ENCODE data around the gene GRK5.

The GRK5 gene

DNA sequence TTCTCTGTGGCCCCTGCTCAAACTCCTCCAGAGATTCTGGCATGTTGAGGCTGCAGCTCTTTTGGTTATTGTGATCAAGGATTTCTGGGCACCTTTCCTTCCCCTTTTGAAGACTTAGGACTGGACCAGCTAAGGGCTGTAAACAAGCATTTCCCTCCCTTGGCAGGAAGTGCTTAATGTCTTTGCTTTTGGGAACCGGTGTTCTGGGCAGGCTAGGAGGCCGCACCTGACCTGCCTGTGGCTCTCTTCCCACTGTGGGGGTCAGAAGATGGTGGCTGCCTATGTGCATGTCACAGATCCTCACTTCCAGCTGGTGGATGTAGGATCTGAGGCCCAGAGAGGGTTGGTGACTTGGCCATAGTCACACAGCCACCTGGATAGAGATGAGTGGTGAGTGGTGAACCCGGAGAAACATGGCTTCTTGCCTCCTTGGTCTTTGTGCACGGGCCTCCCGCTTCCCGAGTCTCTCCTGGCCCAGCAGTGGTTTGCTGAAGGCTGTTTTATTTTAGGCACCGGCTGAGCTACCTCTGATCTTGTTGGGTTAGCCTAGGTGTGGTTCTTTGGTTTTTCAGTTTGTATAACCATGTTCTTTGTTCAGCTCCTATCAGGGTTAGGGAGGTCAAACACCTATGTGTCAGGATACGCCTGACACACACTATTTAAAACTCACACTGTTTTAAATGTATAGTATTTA lies 82.0 kb downstream of the GRK5 start:
- DNase-seq (ENCODE audit: low spot score in 2 of 2): no peak
- Mint-ChIP-seq H3K4me1 (peaks cover 69% of the 10 kb centered on the region), H3K9me3 (no peaks in the 10 kb centered on the region), H3K27ac (ENCODE audit: low read depth) (peak overlapping the region; percentile 25), H3K36me3 (ENCODE audit: insufficient read depth) (peaks cover 2% of the 10 kb centered on the region), H3K4me3 (no peak overlapping the region), H3K27me3 (no peaks in the 10 kb centered on the region)
- no peak for ATAC-seq (replicated peaks; ENCODE audit: extremely low read depth, poor library complexity, severe bottlenecking)

DNA sequence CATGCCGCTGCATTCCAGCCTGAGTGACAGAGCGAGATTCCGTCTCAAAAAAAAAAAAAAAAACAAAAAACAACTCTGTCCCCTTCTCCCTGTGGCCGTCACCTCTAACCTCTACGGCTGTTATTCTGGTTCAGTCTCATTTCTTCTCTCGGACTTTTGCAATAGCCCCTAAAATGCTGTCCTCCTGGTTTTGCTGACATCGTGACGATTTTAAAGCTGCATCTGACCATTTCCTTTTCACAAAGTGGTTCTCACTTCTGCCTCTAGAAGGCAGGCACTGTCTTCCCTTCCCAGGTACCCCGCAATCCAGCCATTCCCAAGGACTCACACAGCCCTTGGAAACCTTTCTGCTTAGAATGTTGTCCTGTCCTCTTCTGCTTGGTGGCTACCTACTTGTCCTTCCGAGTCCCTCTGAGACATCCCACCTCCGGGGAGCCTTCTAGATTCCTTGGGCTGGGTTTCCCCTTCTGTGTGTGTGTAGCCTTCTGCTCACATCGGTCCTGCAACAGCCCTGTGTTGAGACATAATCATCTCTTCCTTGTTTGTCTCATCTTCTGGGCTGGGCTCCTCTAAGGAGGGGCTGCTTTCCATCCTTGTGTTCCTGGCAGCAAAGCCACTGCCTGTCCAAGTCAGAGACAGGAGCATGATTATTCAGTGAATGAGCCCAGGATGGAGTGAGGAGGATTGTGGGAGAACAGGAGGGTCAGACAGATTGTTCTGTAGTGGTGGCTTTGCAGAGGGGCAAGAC lies 83.1 kb downstream of the GRK5 start:
- no peaks in the 10 kb centered on the region for H3K27me3 Mint-ChIP-seq
- H3K36me3 Mint-ChIP-seq (ENCODE audit: insufficient read depth): peaks cover 2% of the 10 kb centered on the region
- no peak overlapping the region for H3K4me3 Mint-ChIP-seq
- no peaks in the 10 kb centered on the region for H3K9me3 Mint-ChIP-seq
- peaks cover 57% of the 10 kb centered on the region for H3K4me1 Mint-ChIP-seq
- ATAC-seq (replicated peaks; ENCODE audit: extremely low read depth, poor library complexity, severe bottlenecking) (no peak), DNase-seq (ENCODE audit: low spot score in 2 of 2) (no peak)
- peak overlapping the region; percentile 68 for H3K27ac Mint-ChIP-seq (ENCODE audit: low read depth)

DNA sequence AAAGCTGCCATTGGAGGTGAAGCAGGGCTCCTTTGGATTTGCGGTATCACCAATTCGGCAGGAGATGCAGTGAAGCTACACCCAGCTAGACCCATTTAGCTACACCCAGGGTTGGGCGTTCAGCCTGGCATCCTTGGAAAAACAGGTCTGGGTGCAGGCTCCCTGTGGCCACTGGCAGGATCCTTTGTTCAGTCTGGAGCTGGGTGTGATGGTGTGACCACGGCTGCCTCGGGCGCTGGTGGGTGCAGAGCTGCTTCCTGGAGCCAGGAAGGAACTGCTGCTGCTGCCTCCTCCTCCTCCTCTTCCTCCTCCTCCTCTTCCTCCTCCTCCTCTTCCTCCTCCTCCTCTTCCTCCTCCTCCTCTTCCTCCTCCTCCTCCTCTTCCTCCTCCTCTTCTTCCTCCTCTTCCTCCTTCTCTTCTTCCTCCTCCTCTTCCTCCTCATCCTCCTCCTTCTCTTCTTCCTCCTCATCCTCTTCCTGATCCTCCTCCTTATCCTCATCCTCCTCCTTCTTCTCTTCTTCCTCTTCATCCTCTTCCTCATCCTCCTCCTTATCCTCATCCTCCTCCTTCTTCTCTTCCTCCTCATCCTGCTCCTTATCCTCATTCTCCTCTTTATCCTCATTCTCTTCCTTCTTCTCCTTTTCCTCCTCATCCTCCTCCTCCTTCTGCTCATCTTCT lies 84.0 kb downstream of the GRK5 start:
- DNase-seq (ENCODE audit: low spot score in 2 of 2): no peak
- Mint-ChIP-seq H3K36me3 (ENCODE audit: insufficient read depth) (peaks cover 2% of the 10 kb centered on the region), H3K4me3 (no peak overlapping the region), H3K27ac (ENCODE audit: low read depth) (peak overlapping the region; percentile 68), H3K4me1 (peaks cover 52% of the 10 kb centered on the region), H3K27me3 (no peaks in the 10 kb centered on the region), H3K9me3 (no peaks in the 10 kb centered on the region)
- no peak for ATAC-seq (replicated peaks; ENCODE audit: extremely low read depth, poor library complexity, severe bottlenecking)

DNA sequence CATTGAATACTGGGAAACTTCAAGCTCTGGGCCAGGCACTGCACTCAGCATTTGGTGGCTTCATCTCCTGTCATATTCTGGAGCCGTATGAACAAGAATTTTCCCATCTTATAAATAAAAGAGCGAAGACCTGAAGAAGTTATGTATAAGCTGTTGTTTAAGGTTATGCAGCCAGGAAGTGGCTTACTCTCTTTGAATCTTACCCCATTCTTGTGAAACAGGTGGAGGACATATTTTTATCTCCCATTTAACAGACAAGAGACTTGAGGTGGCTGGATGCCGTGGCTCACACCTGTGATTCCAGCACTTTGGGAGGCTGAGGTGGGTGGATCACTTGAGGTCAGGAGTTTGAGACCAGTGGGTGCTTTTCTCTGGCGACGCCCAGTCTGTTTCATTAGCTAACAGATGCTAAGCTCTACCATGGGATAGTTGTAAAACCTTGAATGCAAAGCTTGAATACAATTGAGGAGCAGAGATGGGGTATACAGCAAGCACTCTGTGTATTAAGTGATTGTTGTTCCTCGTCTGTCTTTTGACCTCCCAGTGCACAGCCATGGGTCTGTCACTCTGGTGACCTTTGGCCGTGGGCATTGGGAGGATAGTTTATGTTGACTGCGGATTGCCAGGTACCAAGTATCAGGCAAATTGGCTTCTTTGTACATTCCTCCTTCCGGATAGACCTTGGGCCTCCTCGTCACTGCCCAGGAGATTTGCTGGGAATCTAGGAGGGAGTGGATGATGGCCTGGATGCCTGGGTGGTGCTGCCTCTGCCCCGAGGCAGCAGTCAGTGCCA lies 85.8 kb downstream of the GRK5 start:
- Mint-ChIP-seq H3K4me1 (peaks cover 44% of the 10 kb centered on the region), H3K27ac (ENCODE audit: low read depth) (peak overlapping the region; percentile 68), H3K9me3 (no peaks in the 10 kb centered on the region), H3K4me3 (peak overlapping the region; percentile 26), H3K27me3 (no peaks in the 10 kb centered on the region), H3K36me3 (ENCODE audit: insufficient read depth) (peaks cover 2% of the 10 kb centered on the region)
- no peak for ATAC-seq (replicated peaks; ENCODE audit: extremely low read depth, poor library complexity, severe bottlenecking)
- DNase-seq (ENCODE audit: low spot score in 2 of 2): no peak

DNA sequence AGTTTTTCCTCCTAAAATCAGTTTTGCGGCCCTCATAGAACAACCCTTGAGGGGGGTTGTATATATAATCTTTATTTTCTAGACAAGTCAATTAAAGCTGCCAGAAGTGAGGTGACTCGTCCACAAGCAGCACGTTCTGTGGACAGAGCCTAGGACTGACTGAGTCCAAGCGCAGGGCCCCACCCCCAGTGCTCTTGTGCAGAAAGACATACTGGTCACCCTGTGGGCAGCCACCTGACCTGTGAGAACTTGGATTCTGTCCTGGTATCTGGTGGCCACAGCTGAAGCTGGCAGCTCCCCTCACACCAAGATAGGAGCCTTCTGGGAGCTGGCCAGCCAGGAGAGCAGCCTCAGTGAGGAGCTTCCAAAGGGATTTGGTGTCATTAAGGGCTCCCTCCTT lies 89.3 kb downstream of the GRK5 start:
- H3K4me3 Mint-ChIP-seq: no peak overlapping the region
- H3K36me3 Mint-ChIP-seq (ENCODE audit: insufficient read depth): peaks cover 6% of the 10 kb centered on the region
- H3K27me3 Mint-ChIP-seq: no peaks in the 10 kb centered on the region
- H3K4me1 Mint-ChIP-seq: peaks cover 45% of the 10 kb centered on the region
- H3K9me3 Mint-ChIP-seq: no peaks in the 10 kb centered on the region
- DNase-seq (ENCODE audit: low spot score in 2 of 2) (no peak), ATAC-seq (replicated peaks; ENCODE audit: extremely low read depth, poor library complexity, severe bottlenecking) (no peak)
- no peak overlapping the region for H3K27ac Mint-ChIP-seq (ENCODE audit: low read depth)

DNA sequence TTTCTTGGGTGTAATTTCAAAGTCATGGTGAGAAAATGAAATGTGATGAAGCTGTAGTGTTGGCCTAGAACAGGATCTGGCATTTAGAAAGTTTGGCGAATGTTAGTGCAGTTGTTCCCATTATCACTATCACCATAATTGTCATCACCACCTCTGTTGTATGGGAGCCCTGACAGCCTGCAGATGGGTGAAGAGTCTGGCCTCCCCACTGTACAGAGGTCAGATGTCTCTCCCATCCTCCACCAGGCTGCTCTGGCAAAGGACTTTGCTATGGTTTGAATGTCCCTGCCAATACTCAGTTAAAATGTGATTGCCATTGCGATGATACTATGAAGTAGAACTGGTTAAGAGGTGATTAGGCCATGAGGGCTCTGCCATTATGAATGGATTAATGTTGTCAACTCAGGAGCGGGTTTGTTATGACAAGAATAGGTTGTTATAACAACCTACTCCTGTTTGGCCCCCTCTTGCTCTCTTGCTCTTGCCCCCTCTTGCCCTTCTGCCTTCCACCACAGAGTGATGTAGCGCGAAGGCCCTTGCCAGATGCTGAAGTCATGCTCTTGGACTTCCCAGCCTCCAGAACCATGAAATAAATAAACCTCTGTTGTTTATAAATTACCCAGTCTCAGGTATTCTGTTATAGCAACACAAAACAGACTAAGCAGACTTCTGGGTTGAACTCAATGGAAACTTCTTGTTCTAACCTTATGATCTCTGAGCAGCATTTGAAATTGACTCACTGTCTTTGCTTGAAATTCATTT lies 90.0 kb downstream of the GRK5 start:
- Mint-ChIP-seq H3K4me1 (peaks cover 45% of the 10 kb centered on the region), H3K9me3 (no peaks in the 10 kb centered on the region), H3K27me3 (no peaks in the 10 kb centered on the region), H3K4me3 (no peak overlapping the region), H3K27ac (ENCODE audit: low read depth) (no peak overlapping the region), H3K36me3 (ENCODE audit: insufficient read depth) (peaks cover 8% of the 10 kb centered on the region)
- ATAC-seq (replicated peaks; ENCODE audit: extremely low read depth, poor library complexity, severe bottlenecking) (no peak), DNase-seq (ENCODE audit: low spot score in 2 of 2) (no peak)

DNA sequence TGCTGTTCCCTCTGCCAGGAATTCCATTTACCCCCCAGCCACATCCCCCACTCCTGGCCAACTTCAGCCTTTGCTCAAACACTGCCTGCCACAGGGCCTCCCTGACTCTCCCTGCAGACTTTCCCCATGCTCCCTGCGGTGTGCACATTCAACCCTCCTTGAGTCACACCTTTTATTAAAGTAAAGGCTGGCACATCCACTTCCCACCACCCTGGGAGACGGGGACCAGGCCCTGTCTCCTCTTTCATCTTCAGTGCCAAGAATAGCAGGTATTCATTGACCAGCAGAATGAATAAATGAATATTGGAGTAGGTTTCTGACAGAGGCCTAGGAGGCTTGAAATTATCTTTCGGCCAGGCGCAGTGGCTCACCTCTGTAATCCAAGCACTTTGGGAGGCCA lies 91.4 kb downstream of the GRK5 start:
- ATAC-seq (replicated peaks; ENCODE audit: extremely low read depth, poor library complexity, severe bottlenecking) (no peak), DNase-seq (ENCODE audit: low spot score in 2 of 2) (no peak)
- H3K36me3 Mint-ChIP-seq (ENCODE audit: insufficient read depth): peaks cover 8% of the 10 kb centered on the region
- H3K27me3 Mint-ChIP-seq: no peaks in the 10 kb centered on the region
- H3K4me3 Mint-ChIP-seq: no peak overlapping the region
- no peaks in the 10 kb centered on the region for H3K9me3 Mint-ChIP-seq
- H3K27ac Mint-ChIP-seq (ENCODE audit: low read depth): no peak overlapping the region
- peaks cover 49% of the 10 kb centered on the region for H3K4me1 Mint-ChIP-seq

DNA sequence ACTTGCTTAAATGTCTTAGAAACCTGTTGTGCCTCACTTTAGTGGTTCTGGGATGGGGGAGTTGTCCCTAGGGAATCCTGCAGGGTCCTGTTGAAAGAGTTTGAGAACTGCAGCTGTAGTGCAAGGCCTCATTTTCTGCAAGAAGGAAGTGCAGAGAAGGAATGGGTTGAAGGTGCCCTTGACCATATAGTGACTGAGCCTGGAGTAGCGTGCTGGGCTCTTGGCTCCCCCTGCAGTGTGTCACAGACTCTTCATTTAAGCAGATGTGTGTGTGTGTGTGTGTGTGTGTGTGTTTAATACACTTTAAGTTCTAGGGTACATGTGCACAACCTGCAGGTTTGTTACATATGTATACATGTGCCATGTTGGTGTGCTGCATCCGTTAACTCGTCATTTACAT lies 92.2 kb downstream of the GRK5 start:
- ATAC-seq (replicated peaks; ENCODE audit: extremely low read depth, poor library complexity, severe bottlenecking): no peak
- no peak for DNase-seq (ENCODE audit: low spot score in 2 of 2)
- Mint-ChIP-seq H3K9me3 (no peaks in the 10 kb centered on the region), H3K4me1 (peaks cover 53% of the 10 kb centered on the region), H3K27me3 (no peaks in the 10 kb centered on the region), H3K36me3 (ENCODE audit: insufficient read depth) (peaks cover 8% of the 10 kb centered on the region), H3K4me3 (no peak overlapping the region), H3K27ac (ENCODE audit: low read depth) (no peak overlapping the region)

DNA sequence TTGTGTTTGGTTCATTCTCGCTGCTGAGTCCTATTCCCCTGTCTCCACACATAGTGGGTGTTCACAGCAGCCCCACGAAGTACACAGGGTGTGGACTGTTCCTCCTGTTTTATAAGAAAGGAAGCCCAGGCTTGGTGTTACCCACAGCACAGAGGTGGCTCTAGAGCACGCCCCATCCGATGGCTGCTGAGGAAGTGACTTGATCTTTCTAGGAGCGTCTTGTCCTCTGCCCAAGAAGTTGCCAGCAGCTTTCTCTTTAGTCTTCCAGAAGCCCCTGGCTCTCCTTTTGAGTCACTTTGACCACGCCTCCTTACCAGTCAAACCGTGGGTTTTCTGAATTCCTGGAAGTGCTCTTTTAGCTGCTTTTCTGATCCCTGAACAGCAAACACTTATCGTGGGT lies 94.0 kb downstream of the GRK5 start:
- DNase-seq (ENCODE audit: low spot score in 2 of 2) (peak; percentile 44 to 61), ATAC-seq (replicated peaks; ENCODE audit: extremely low read depth, poor library complexity, severe bottlenecking) (peak; percentile 76)
- peaks cover 67% of the 10 kb centered on the region for H3K4me1 Mint-ChIP-seq
- peak overlapping the region; percentile 83 for H3K27ac Mint-ChIP-seq (ENCODE audit: low read depth)
- H3K4me3 Mint-ChIP-seq: peak overlapping the region; percentile 78
- no peaks in the 10 kb centered on the region for H3K27me3 Mint-ChIP-seq
- no peaks in the 10 kb centered on the region for H3K9me3 Mint-ChIP-seq
- H3K36me3 Mint-ChIP-seq (ENCODE audit: insufficient read depth): peaks cover 16% of the 10 kb centered on the region

DNA sequence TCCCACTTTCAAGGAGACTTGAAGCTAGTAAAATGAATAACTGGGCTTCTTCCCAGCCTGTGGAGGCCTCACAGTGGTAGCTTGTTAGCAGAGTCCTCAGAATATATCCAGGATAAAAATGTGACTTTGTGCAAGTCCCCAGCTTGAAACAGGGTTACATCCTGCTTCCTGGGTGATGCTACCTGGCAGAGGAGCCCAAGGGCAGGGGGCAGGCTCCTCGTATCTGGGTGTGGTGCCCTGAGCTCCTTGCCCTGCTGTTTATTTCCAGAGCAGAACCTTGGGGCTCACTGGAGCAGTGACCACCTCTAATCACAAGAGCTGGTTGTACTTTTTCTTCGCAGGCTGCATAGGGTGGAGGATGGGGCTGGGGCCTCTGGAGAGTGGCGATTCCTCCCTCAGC lies 94.8 kb downstream of the GRK5 start:
- H3K4me1 Mint-ChIP-seq: peaks cover 74% of the 10 kb centered on the region
- no peak overlapping the region for H3K27ac Mint-ChIP-seq (ENCODE audit: low read depth)
- H3K9me3 Mint-ChIP-seq: no peaks in the 10 kb centered on the region
- H3K27me3 Mint-ChIP-seq: no peaks in the 10 kb centered on the region
- no peak for ATAC-seq (replicated peaks; ENCODE audit: extremely low read depth, poor library complexity, severe bottlenecking)
- H3K4me3 Mint-ChIP-seq: no peak overlapping the region
- H3K36me3 Mint-ChIP-seq (ENCODE audit: insufficient read depth): peaks cover 18% of the 10 kb centered on the region
- no peak for DNase-seq (ENCODE audit: low spot score in 2 of 2)

DNA sequence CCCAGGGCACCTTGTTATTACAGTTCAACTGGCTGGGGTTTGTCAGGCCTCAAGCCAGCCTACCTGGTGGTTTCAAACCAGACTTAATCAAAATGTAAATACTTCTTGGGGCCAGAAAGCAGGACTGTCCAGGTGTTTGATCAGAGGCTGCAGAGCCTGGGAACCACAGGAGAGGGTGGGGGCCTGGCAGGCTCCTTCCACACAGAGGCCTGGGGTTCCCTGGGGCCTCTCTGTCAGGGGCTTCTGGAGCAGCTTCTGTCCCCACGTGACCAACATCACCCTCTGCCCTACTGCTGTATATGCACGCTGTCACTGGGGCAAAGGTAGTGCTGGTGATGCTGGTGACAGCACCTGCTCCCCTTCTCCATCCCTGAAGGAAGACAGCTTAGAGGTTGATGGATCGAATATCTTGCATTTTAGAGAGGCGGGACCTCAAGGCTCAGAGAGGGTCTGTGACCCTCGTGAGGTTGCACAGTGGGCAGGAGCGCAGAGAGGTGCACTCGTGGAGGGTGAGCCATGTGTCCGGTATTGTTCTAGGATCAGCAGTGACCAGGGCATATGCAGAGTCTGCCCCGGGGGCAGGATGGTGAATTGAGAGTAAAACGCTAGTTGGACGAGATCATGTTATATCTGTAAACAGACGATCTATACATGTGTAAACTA lies 95.4 kb downstream of the GRK5 start:
- ATAC-seq (replicated peaks; ENCODE audit: extremely low read depth, poor library complexity, severe bottlenecking): no peak
- H3K36me3 Mint-ChIP-seq (ENCODE audit: insufficient read depth): peaks cover 18% of the 10 kb centered on the region
- H3K4me1 Mint-ChIP-seq: peaks cover 79% of the 10 kb centered on the region
- DNase-seq (ENCODE audit: low spot score in 2 of 2): no peak
- peak overlapping the region; percentile 89 for H3K27ac Mint-ChIP-seq (ENCODE audit: low read depth)
- no peaks in the 10 kb centered on the region for H3K27me3 Mint-ChIP-seq
- peak overlapping the region; percentile 10 for H3K4me3 Mint-ChIP-seq
- no peaks in the 10 kb centered on the region for H3K9me3 Mint-ChIP-seq
